Keratinocyte (primary cell): ENCODE results near the gene STK16. TPM values are rescaled to one million over a fixed set of nuclear protein-coding genes. Genes with fewer than 3 reads are reported as not detected.

Experiments
- DNase-seq: peaks from one replicate; pipeline ENCODE4 v3.0.0-alpha.2; 2011; ENCODE audit warnings: low read depth, missing footprints, low spot score
- FAIRE-seq: peaks from 2 replicates; lab custom pipeline; 2011; peaks lifted over from hg19 to GRCh38; lab: Jason Lieb, UNC
- H2AFZ ChIP-seq: 2 replicates; pipeline ENCODE4 v1.6.0; 2012; ENCODE audit warnings: low read length, control low read depth, inconsistent platforms; ENCODE audit not compliant: control insufficient read depth
- H3K27ac ChIP-seq: 2 replicates; pipeline ENCODE4 v1.5.1; 2011; ENCODE audit warnings: low read length; ENCODE audit not compliant: control insufficient read depth, insufficient read depth
- H3K27me3 ChIP-seq: 3 replicates; pipeline ENCODE4 v1.6.0; 2011; ENCODE audit warnings: low read length; ENCODE audit not compliant: control insufficient read depth, insufficient read depth; ENCODE audit errors: extremely low read depth
- H3K36me3 ChIP-seq, 2 experiments: 2 replicates in 1 of 2; 3 replicates in 1 of 2; pipeline ENCODE4 v1.5.1; 2011; ENCODE audit warnings: low read length in 2 of 2, mild to moderate bottlenecking in 1 of 2; ENCODE audit not compliant: control insufficient read depth in 2 of 2, insufficient read depth in 2 of 2; ENCODE audit errors: extremely low read depth in 1 of 2
- H3K4me1 ChIP-seq: 3 replicates; pipeline ENCODE4 v1.5.1; 2011; ENCODE audit warnings: low read length; ENCODE audit not compliant: control insufficient read depth, insufficient read depth; ENCODE audit errors: extremely low read depth
- H3K4me2 ChIP-seq: 3 replicates; pipeline ENCODE4 v1.6.0; 2011; ENCODE audit warnings: low read depth, low read length; ENCODE audit not compliant: control insufficient read depth, insufficient read depth; ENCODE audit errors: extremely low read depth
- H3K4me3 ChIP-seq, 3 experiments: fragments of 200-600 bp in 1 of 3; sonication (generic) in 1 of 3; 2 replicates in 2 of 3; 3 replicates in 1 of 3; pipeline ENCODE4 v1.5.1; 2011 to 2016; ENCODE audit warnings: low read length in 3 of 3, mild to moderate bottlenecking in 3 of 3, control low read depth in 2 of 3, inconsistent platforms in 1 of 3, low read depth in 1 of 3, mixed read lengths in 1 of 3, mixed run types in 1 of 3, moderate library complexity in 1 of 3; ENCODE audit not compliant: control insufficient read depth in 2 of 3, insufficient read depth in 2 of 3; ENCODE audit errors: extremely low read depth in 1 of 3
- H3K79me2 ChIP-seq: 2 replicates; pipeline ENCODE4 v1.6.0; 2012; ENCODE audit warnings: low read length; ENCODE audit not compliant: control insufficient read depth, insufficient read depth
- H3K9ac ChIP-seq: 3 replicates; pipeline ENCODE4 v1.6.0; 2011; ENCODE audit warnings: low read length; ENCODE audit not compliant: control insufficient read depth, insufficient read depth; ENCODE audit errors: extremely low read depth
- H3K9me1 ChIP-seq: 3 replicates; pipeline ENCODE4 v1.6.0; 2011; ENCODE audit warnings: low read length; ENCODE audit not compliant: control insufficient read depth, insufficient read depth; ENCODE audit errors: extremely low read depth
- H3K9me3 ChIP-seq: 2 replicates; pipeline ENCODE4 v1.5.1; 2012; ENCODE audit warnings: low read depth, low read length; ENCODE audit not compliant: control insufficient read depth
- H4K20me1 ChIP-seq: 3 replicates; pipeline ENCODE4 v1.6.0; 2011; ENCODE audit warnings: low read length; ENCODE audit not compliant: control insufficient read depth, insufficient read depth; ENCODE audit errors: extremely low read depth
- EZH2 ChIP-seq: IDR thresholded peaks from one replicate; pipeline ENCODE4 v1.6.1; 2012; ENCODE audit warnings: inconsistent platforms, mild to moderate bottlenecking, low read length, moderate library complexity
- dilution Hi-C: fragments of 300-500 bp; cut with MboI; formaldehyde crosslinking; loops from one replicate; pipeline ENCODE4 v1.7.0; 2020; ENCODE audit warnings: low sequenced_read_pairs; ENCODE audit not compliant: extremely low pct_ligation_motif_present
- polyA plus RNA-seq, 5 experiments: library from polyadenylated mRNA; depleted of rRNA in 3 of 5; stranded (reverse) in 3 of 5; stranded (forward) in 1 of 5; unstranded in 1 of 5; fragments of >200 nt; gene quantifications; 1 replicate in 1 of 5; 2 replicates in 3 of 5; 3 replicates in 1 of 5; pipeline versions ENCODE4 v1.2.1 to v1.2.3, GENCODE V29; 2011 to 2012; ENCODE audit warnings: missing spikeins in 2 of 5, low read depth in 1 of 5, low replicate concordance in 1 of 5
- TF ChIP-seq, protein P1 (sequence below), 3 experiments: IDR thresholded peaks in 1 of 3; conservative IDR thresholded peaks in 1 of 3; optimal IDR thresholded peaks in 1 of 3; 2 replicates in 2 of 3; 3 replicates in 1 of 3; pipeline versions ENCODE3 to v1.5.1; 2011; ENCODE audit warnings: low read length in 3 of 3, mild to moderate bottlenecking in 3 of 3, moderate library complexity in 2 of 3, control low read depth in 1 of 3, inconsistent platforms in 1 of 3; ENCODE audit not compliant: insufficient read depth in 2 of 3; ENCODE audit errors: extremely low read depth in 1 of 3

Gene STK16
- polyA plus RNA-seq, 1 donor (not counting 4 experiments of a cell fraction or from before 2014, with no cell fraction given), result 35.8 TPM

DNA sequence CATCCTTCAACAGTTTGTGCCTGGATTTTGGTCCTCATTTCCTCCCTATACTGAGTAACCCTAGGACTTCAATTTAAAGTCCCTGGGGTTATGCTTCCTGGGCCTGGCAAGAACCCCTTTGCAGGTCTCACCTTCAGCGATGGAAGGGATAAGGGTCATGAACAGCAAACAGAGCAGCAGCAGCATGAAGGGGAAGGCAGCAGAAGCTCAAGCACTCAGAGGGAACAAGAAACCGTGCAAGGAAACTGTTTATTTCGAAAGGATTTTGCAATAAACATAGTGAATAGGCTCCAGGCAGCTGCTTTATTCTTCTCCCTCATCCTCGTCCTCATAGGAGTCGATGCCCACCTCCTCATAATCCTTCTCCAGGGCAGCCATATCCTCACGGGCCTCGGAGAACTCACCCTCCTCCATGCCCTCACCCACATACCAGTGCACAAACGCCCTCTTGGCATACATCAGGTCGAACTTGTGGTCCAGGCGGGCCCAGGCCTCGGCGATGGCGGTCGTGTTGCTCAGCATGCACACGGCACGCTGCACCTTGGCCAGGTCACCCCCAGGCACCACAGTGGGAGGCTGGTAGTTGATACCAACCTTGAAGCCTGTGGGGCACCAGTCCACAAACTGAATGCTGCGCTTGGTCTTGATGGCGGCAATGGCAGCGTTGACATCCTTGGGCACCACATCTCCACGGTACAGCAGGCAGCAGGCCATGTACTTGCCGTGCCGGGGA lies 4.9 kb downstream of the STK16 start:
- TF ChIP-seq, protein P1, sequence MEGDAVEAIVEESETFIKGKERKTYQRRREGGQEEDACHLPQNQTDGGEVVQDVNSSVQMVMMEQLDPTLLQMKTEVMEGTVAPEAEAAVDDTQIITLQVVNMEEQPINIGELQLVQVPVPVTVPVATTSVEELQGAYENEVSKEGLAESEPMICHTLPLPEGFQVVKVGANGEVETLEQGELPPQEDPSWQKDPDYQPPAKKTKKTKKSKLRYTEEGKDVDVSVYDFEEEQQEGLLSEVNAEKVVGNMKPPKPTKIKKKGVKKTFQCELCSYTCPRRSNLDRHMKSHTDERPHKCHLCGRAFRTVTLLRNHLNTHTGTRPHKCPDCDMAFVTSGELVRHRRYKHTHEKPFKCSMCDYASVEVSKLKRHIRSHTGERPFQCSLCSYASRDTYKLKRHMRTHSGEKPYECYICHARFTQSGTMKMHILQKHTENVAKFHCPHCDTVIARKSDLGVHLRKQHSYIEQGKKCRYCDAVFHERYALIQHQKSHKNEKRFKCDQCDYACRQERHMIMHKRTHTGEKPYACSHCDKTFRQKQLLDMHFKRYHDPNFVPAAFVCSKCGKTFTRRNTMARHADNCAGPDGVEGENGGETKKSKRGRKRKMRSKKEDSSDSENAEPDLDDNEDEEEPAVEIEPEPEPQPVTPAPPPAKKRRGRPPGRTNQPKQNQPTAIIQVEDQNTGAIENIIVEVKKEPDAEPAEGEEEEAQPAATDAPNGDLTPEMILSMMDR (optimal IDR thresholded peaks at IDR 0.05 in 1 of 3, IDR thresholded peaks at IDR 0.05 in 1 of 3, conservative IDR thresholded peaks at IDR 0.05 in 1 of 3; ENCODE audit: extremely low read depth in 1 of 3, insufficient read depth in 2 of 3, low read length in 3 of 3), result no peak
- TF ChIP-seq EZH2, result no peak
- peaks cover 62% of the 10 kb centered on the region for H3K4me1 ChIP-seq
- H4K20me1 ChIP-seq, result peaks cover 5% of the 10 kb centered on the region
- dilution Hi-C loops, result no loop called here
- H3K9ac ChIP-seq, result peak overlapping the region; percentile 69
- H3K79me2 ChIP-seq, result peaks cover 60% of the 10 kb centered on the region
- H3K27ac ChIP-seq, result peak overlapping the region; percentile 88
- DNase-seq (no peak), FAIRE-seq (no peak)
- peak overlapping the region; percentile 73 for H3K4me2 ChIP-seq
- H3K9me1 ChIP-seq, result no peaks in the 10 kb centered on the region
- H3K4me3 ChIP-seq, result peak overlapping the region; percentile 21 to 43 (median 40)
- H3K9me3 ChIP-seq, result no peaks in the 10 kb centered on the region
- peaks cover 4% of the 10 kb centered on the region for H3K27me3 ChIP-seq
- H3K36me3 ChIP-seq, result peaks cover 31 to 39% of the 10 kb centered on the region in 2 experiments
- H2AFZ ChIP-seq, result no peak overlapping the region

DNA sequence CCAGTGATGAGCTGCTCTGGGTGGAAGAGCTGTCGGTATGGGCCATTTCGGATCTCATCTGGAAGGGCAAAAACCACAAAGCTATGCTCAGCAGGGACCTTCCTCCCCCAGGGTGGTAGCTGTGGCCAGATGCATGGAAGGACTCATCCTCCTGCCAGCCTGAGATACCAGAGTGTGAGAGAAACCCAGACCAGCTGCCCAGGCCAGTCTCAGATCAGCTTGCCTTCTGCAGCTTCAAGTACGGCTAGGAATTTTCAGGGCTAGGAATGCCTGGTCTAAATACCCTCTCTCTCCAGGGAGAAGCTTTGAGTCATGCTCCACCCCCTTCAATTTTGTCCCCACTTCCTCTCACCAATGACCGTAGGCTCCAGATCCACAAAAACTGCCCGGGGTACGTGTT lies 6.4 kb downstream of the STK16 start:
- peak overlapping the region; percentile 93 for H3K9ac ChIP-seq
- H4K20me1 ChIP-seq, result peaks cover 5% of the 10 kb centered on the region
- peaks cover 54% of the 10 kb centered on the region for H3K4me1 ChIP-seq
- H3K36me3 ChIP-seq, result peaks cover 30 to 38% of the 10 kb centered on the region in 2 experiments
- dilution Hi-C loops, result no loop called here
- DNase-seq (no peak), FAIRE-seq (no peak)
- H3K27ac ChIP-seq, result peak overlapping the region; percentile 85
- TF ChIP-seq, protein P1 (optimal IDR thresholded peaks at IDR 0.05 in 1 of 3, IDR thresholded peaks at IDR 0.05 in 1 of 3, conservative IDR thresholded peaks at IDR 0.05 in 1 of 3; ENCODE audit: extremely low read depth in 1 of 3, insufficient read depth in 2 of 3, low read length in 3 of 3), result no peak
- TF ChIP-seq EZH2, result no peak
- H3K79me2 ChIP-seq, result peaks cover 47% of the 10 kb centered on the region
- no peaks in the 10 kb centered on the region for H3K9me3 ChIP-seq
- H3K4me3 ChIP-seq, result peak overlapping the region; percentile 74 to 92 (median 90)
- H2AFZ ChIP-seq, result no peak overlapping the region
- H3K9me1 ChIP-seq, result no peaks in the 10 kb centered on the region
- peaks cover 4% of the 10 kb centered on the region for H3K27me3 ChIP-seq
- H3K4me2 ChIP-seq, result peak overlapping the region; percentile 95
